ENCODE measurements around the gene KMT2C. TPM values are rescaled to one million over a fixed set of nuclear protein-coding genes. Genes with fewer than 3 reads are reported as not detected.
"Not testable (repeated sequence)": the region's sequence is repeated elsewhere in the genome, so short reads cannot be mapped to it uniquely, and the experiment has no call there.

The KMT2C gene
- total RNA-seq, 1 experiment from 2014 or later, result 8.7 TPM

GRCh38 chr7:152451356-152451755 lies 15.6 kb upstream of the KMT2C start:
- no peaks in the 10 kb centered on the region for H3K36me3 ChIP-seq
- DNase-seq, result no peak
- no peak overlapping the region for H3K4me3 ChIP-seq
- H3K9me3 ChIP-seq, result no peaks in the 10 kb centered on the region
- no peaks in the 10 kb centered on the region for H3K27me3 ChIP-seq

GRCh38 chr7:152445386-152446008 lies 9.7 kb upstream of the KMT2C start:
- not testable (repeated sequence) for H3K27me3 ChIP-seq, H3K4me3 ChIP-seq

GRCh38 chr7:152443586-152443985 lies 7.8 kb upstream of the KMT2C start:
- Histone ChIP-seq H3K36me3 (no peaks in the 10 kb centered on the region), H3K9me3 (no peaks in the 10 kb centered on the region), H3K27me3 (no peaks in the 10 kb centered on the region), H3K4me3 (no peak overlapping the region)
- no peak for DNase-seq

More at GRCh38 chr7:152445386-152446008, 9.7 kb upstream of the KMT2C start:
- H3K36me3 ChIP-seq, H3K9me3 ChIP-seq, DNase-seq: not testable (repeated sequence)

GRCh38 chr7:152442330-152442835 lies 6.6 kb upstream of the KMT2C start:
- Histone ChIP-seq H3K27me3 (no peaks in the 10 kb centered on the region), H3K4me3 (no peak overlapping the region), H3K36me3 (no peaks in the 10 kb centered on the region), H3K9me3 (no peaks in the 10 kb centered on the region)
- DNase-seq, result no peak

- not testable (repeated sequence) for H3K27me3 ChIP-seq, H3K36me3 ChIP-seq, H3K9me3 ChIP-seq, DNase-seq, H3K4me3 ChIP-seq
Observed at GRCh38 chr7:152441810-152442209, 6.0 kb upstream of the KMT2C start.

- H3K4me3 ChIP-seq, H3K9me3 ChIP-seq, DNase-seq, H3K27me3 ChIP-seq, H3K36me3 ChIP-seq: not testable (repeated sequence)
Observed at GRCh38 chr7:152441168-152441567, 5.4 kb upstream of the KMT2C start.

- H3K36me3 ChIP-seq, H3K9me3 ChIP-seq, H3K4me3 ChIP-seq, H3K27me3 ChIP-seq, DNase-seq: not testable (repeated sequence)
Observed at GRCh38 chr7:152438017-152438416, 2.2 kb upstream of the KMT2C start.

GRCh38 chr7:152436931-152437575 lies 1.2 kb upstream of the KMT2C start:
- H3K4me3 ChIP-seq, result peak overlapping the region; percentile 50
- H3K9me3 ChIP-seq, DNase-seq, H3K27me3 ChIP-seq, H3K36me3 ChIP-seq: not testable (repeated sequence)

GRCh38 chr7:152436111-152436930 lies 518 bp upstream of the KMT2C start:
- peak; percentile 87 for DNase-seq
- H3K27me3 ChIP-seq, result no peaks in the 10 kb centered on the region
- no peaks in the 10 kb centered on the region for H3K9me3 ChIP-seq
- H3K4me3 ChIP-seq, result peak overlapping the region; percentile 50
- H3K36me3 ChIP-seq, result no peaks in the 10 kb centered on the region

GRCh38 chr7:152434511-152435383 lies 1.1 kb downstream of the KMT2C start:
- not testable (repeated sequence) for H3K27me3 ChIP-seq, H3K36me3 ChIP-seq, H3K9me3 ChIP-seq
- peak; percentile 26 for DNase-seq
- H3K4me3 ChIP-seq, result peak overlapping the region; percentile 60

GRCh38 chr7:152433721-152434490 lies 1.9 kb downstream of the KMT2C start:
- not testable (repeated sequence) for H3K9me3 ChIP-seq, H3K36me3 ChIP-seq, H3K27me3 ChIP-seq
- DNase-seq, result peak; percentile 50
- H3K4me3 ChIP-seq, result peak overlapping the region; percentile 60

- H3K36me3 ChIP-seq, DNase-seq, H3K27me3 ChIP-seq, H3K9me3 ChIP-seq, H3K4me3 ChIP-seq: not testable (repeated sequence)
Observed at GRCh38 chr7:152432735-152433134, 3.1 kb downstream of the KMT2C start.

GRCh38 chr7:152430854-152431253 lies 4.9 kb downstream of the KMT2C start:
- Histone ChIP-seq H3K27me3 (no peaks in the 10 kb centered on the region), H3K36me3 (no peaks in the 10 kb centered on the region), H3K4me3 (no peak overlapping the region), H3K9me3 (no peaks in the 10 kb centered on the region)
- no peak for DNase-seq

- not testable (repeated sequence) for H3K27me3 ChIP-seq, H3K36me3 ChIP-seq, DNase-seq, H3K4me3 ChIP-seq, H3K9me3 ChIP-seq
Observed at GRCh38 chr7:152430118-152430517, 5.7 kb downstream of the KMT2C start.

- Histone ChIP-seq H3K9me3 (no peaks in the 10 kb centered on the region; the same call in 1 of the 2 replicates), H3K4me3 (no peak overlapping the region), H3K36me3 (no peaks in the 10 kb centered on the region), H3K27me3 (no peaks in the 10 kb centered on the region)
- no peak for DNase-seq
Observed at GRCh38 chr7:152424348-152425108, 11.3 kb downstream of the KMT2C start.

All from MG63 (cell line).